Sigmoid colon (tissue), 7 donors: ENCODE data around the gene OR7C1. TPM values are rescaled to one million over a fixed set of nuclear protein-coding genes. Genes with fewer than 3 reads are reported as not detected.

ENCODE experiments used
- DNase-seq: peaks from one replicate; pipeline ENCODE4 v3.0.0-alpha.2; 2019
- H3K27ac ChIP-seq, 4 donors: fragments of 200-600 bp; sonication (generic); one replicate each; pipeline ENCODE4 v1.5.1; 2016 to 2019; ENCODE audit warnings: mild to moderate bottlenecking in 1 of 4
- H3K27me3 ChIP-seq, 3 donors: fragments of 200-600 bp; sonication (generic); one replicate each; pipeline ENCODE4 v1.5.1; 2019; ENCODE audit warnings: mild to moderate bottlenecking in 1 of 3
- H3K36me3 ChIP-seq, 4 donors: fragments of 200-600 bp; sonication (generic); one replicate each; pipeline ENCODE4 v1.5.1; 2016 to 2019
- H3K4me1 ChIP-seq, 4 donors: fragments of 200-600 bp; sonication (generic); one replicate each; pipeline ENCODE4 v1.5.1; 2017 to 2019
- H3K4me3 ChIP-seq, 4 donors: fragments of 200-600 bp; sonication (generic); one replicate each; pipeline ENCODE4 v1.5.1; 2017 to 2019; ENCODE audit warnings: mild to moderate bottlenecking in 2 of 4, moderate library complexity in 1 of 4
- H3K9me3 ChIP-seq, 4 donors: fragments of 200-600 bp in 3 of 4; sonication (generic) in 3 of 4; one replicate each; pipeline versions ENCODE4 v1.5.1 to v1.6.1; 2013 to 2019
- EP300 ChIP-seq, 4 donors: sonication (generic); formaldehyde crosslinking; IDR thresholded peaks; one replicate each; pipeline ENCODE4 v1.6.1; 2017; ENCODE audit warnings: antibody characterized with exemption in 4 of 4
- POLR2A ChIP-seq, 2 donors: fragments of 450-650 bp; IDR thresholded peaks; one replicate each; pipeline ENCODE4 v1.6.1; 2016; ENCODE audit warnings: antibody characterized with exemption in 2 of 2, mild to moderate bottlenecking in 2 of 2, moderate library complexity in 2 of 2
- POLR2AphosphoS5 ChIP-seq, 4 donors: sonication (generic); formaldehyde crosslinking; IDR thresholded peaks; one replicate each; pipeline ENCODE4 v1.6.1; 2017; ENCODE audit warnings: antibody characterized with exemption in 4 of 4
- WGBS, 2 donors: extraction: QIAGEN DNeasy Blood & Tissue Kit; methylation state at CpG; one replicate each; pipeline ENCODE4 v1.1.7; 2013; 5-methylcytosine and 5-hydroxymethylcytosine counted together
- intact Hi-C: fragments of 100-400 bp; cut with DNase I; formaldehyde crosslinking; loops from one replicate; pipeline ENCODE4 v1.15.1; 2023
- polyA plus RNA-seq, 3 donors: library from polyadenylated mRNA; stranded (reverse); fragments of 200-250 nt; gene quantifications; one replicate each; pipeline ENCODE4 v1.2.3, GENCODE V29; 2013
- small RNA-seq, 3 donors: library from RNA; depleted of rRNA; stranded (forward); fragments of <200 nt; gene quantifications; one replicate each; pipeline ENCODE3, GENCODE V24; 2016
- total RNA-seq, 4 donors: library from RNA; depleted of rRNA; stranded (reverse); fragments of >200 nt; gene quantifications; one replicate each; pipeline ENCODE4 v1.1.0, GENCODE V29; 2016
- TF ChIP-seq, protein P1 (sequence below), 4 experiments: fragments of 450-650 bp in 3 of 4; fragments of 200-600 bp in 1 of 4; IDR thresholded peaks; one replicate each; pipeline ENCODE4 v1.5.1; 2016 to 2019; ENCODE audit warnings: antibody characterized with exemption in 4 of 4, mild to moderate bottlenecking in 3 of 4, moderate library complexity in 2 of 4
- donor health status: healthy with polysubstance abuse.
- donor health status: Bipolar disorder and iron deficiency.
- donor health status: healthy.

The OR7C1 gene
- total and polyA plus RNA-seq, 7 donors: under 0.01 TPM; not detected in 4

DNA sequence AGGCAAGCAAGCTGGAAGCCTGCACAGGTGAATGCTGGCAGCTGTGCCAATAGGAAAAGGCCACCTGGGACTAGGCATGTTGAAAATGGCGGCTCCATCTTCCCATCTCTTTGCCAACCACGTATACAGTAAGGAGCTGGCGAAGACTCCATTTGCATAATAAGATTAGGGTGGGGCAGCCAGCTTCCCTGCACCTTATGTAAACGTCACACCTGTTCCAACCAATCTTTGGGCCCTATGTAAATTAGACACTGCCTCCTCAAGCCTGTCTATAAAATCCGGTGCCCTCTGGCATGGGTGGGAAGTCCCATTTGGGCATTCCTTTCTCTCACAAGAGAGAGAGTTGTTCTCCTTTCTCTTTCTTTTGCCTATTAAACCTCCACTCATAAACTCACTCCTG, 73.4 kb downstream of the OR7C1 start:
- Histone ChIP-seq H3K27me3 (peaks cover 0 to 9% (median 0%) of the 10 kb centered on the region in 3 donors), H3K4me1 (no peaks in the 10 kb centered on the region), H3K27ac (no peak overlapping the region), H3K36me3 (no peaks in the 10 kb centered on the region), H3K9me3 (no peaks in the 10 kb centered on the region), H3K4me3 (no peak overlapping the region)
- no peak for TF ChIP-seq POLR2A (IDR thresholded peaks at IDR 0.05)
- no peak for TF ChIP-seq EP300 (IDR thresholded peaks at IDR 0.05)
- TF ChIP-seq POLR2AphosphoS5 (IDR thresholded peaks at IDR 0.05): no peak
- TF ChIP-seq, protein P1, sequence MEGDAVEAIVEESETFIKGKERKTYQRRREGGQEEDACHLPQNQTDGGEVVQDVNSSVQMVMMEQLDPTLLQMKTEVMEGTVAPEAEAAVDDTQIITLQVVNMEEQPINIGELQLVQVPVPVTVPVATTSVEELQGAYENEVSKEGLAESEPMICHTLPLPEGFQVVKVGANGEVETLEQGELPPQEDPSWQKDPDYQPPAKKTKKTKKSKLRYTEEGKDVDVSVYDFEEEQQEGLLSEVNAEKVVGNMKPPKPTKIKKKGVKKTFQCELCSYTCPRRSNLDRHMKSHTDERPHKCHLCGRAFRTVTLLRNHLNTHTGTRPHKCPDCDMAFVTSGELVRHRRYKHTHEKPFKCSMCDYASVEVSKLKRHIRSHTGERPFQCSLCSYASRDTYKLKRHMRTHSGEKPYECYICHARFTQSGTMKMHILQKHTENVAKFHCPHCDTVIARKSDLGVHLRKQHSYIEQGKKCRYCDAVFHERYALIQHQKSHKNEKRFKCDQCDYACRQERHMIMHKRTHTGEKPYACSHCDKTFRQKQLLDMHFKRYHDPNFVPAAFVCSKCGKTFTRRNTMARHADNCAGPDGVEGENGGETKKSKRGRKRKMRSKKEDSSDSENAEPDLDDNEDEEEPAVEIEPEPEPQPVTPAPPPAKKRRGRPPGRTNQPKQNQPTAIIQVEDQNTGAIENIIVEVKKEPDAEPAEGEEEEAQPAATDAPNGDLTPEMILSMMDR (IDR thresholded peaks at IDR 0.05): no peak
- WGBS, 2 donors: 55 to 78% methylated on average over 5 of the region's 5 CpGs
- DNase-seq: no peak
- intact Hi-C loops: no loop called here

DNA sequence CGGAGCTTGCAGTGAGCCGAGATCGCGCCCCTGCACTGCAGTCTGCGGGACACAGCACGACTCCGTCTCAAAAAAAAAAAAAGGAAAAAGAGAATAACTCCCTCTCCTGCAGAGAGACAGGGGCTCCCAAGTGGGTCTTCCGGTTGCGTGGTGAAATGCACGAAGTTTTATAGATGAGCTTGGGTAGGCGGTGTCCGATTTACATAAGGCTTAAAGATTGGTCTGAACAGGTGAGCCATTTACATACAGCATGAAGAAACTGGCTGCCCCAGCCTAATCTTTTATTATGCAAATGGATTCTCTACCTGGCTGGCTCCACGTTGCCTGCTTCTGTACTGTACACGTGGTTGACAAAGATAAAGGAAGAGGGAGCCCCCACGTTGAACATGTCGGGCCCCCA, 76.2 kb downstream of the OR7C1 start:
- intact Hi-C loops: no loop called here
- Histone ChIP-seq H3K9me3 (no peaks in the 10 kb centered on the region), H3K4me3 (no peak overlapping the region), H3K27ac (no peak overlapping the region), H3K36me3 (no peaks in the 10 kb centered on the region), H3K4me1 (no peaks in the 10 kb centered on the region), H3K27me3 (no peaks in the 10 kb centered on the region)
- DNase-seq: peak; percentile 6
- WGBS, 2 donors: 20 to 51% methylated on average over 16 of the region's 16 CpGs
- TF ChIP-seq POLR2AphosphoS5 (IDR thresholded peaks at IDR 0.05) (no peak), EP300 (IDR thresholded peaks at IDR 0.05) (no peak), POLR2A (IDR thresholded peaks at IDR 0.05) (no peak)
- TF ChIP-seq, protein P1 (IDR thresholded peaks at IDR 0.05): no peak

DNA sequence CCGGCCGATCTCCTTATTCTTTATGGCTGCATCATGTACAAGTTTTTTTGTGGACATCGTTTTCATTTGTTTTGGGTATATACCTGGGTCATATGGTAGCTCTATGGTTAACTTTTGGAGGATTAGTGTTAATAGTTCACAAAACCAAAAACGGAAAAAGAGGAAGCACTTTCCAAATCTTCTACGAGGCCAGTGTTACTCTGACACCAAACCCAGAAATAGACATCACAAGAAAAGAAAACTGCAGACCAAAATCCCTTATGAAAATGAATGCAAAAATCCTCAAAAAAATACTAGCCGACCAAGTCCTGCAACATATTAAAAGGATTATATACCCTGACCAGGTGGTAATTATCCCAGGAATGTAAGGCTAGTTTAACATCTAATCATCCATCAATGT, 86.4 kb downstream of the OR7C1 start:
- Histone ChIP-seq H3K27ac (no peak overlapping the region), H3K4me3 (no peak overlapping the region), H3K27me3 (no peaks in the 10 kb centered on the region), H3K4me1 (no peaks in the 10 kb centered on the region), H3K36me3 (no peaks in the 10 kb centered on the region), H3K9me3 (no peaks in the 10 kb centered on the region)
- 79 to 83% methylated on average over 6 of the region's 6 CpGs for WGBS, 2 donors
- DNase-seq: no peak
- TF ChIP-seq EP300 (IDR thresholded peaks at IDR 0.05) (no peak), POLR2AphosphoS5 (IDR thresholded peaks at IDR 0.05) (no peak), POLR2A (IDR thresholded peaks at IDR 0.05) (no peak)
- TF ChIP-seq, protein P1 (IDR thresholded peaks at IDR 0.05): no peak
- intact Hi-C loops: no loop called here

Small RNAs within 50 kb of the gene (small RNA-seq; reads per million reads assigned to genes)
- gene AC005255.1: 0 reads per million in 3 donors

Other genes with a start within 250 kb of the OR7C1 start
- gene ADGRE3, start 160.3 kb downstream of the OR7C1 start, total RNA-seq: not detected
- gene ADGRE3, start 160.3 kb downstream of the OR7C1 start, polyA plus RNA-seq: under 1 TPM in 1 of 3 donors, not detected in 2; 0.04 TPM
- 10 to 100 TPM; 27.2 to 55.4 (median 46.1) TPM for gene ZNF333, start 145.1 kb downstream of the OR7C1 start, total RNA-seq
- 1 to 10 TPM; 1.8 to 8.6 (median 3.6) TPM for gene ZNF333, start 145.1 kb downstream of the OR7C1 start, polyA plus RNA-seq
- 1 to 10 TPM in 2 of 4 donors, under 1 TPM in 2; 0.49 to 2.0 (median 1.2) TPM for gene ADGRE2, start 56.6 kb downstream of the OR7C1 start, total RNA-seq
- gene ADGRE2, start 56.6 kb downstream of the OR7C1 start, polyA plus RNA-seq: 1 to 10 TPM; 1.8 to 3.6 (median 2.8) TPM
- gene OR7A5, start within 50 bp of the OR7C1 start, total RNA-seq: not detected
- not detected for gene OR7A5, start within 50 bp of the OR7C1 start, polyA plus RNA-seq
- not detected for gene OR7A10, start 13.7 kb upstream of the OR7C1 start, total RNA-seq
- not detected for gene OR7A10, start 13.7 kb upstream of the OR7C1 start, polyA plus RNA-seq
- gene OR7A17, start 50.9 kb upstream of the OR7C1 start, total RNA-seq: not detected
- gene OR7A17, start 50.9 kb upstream of the OR7C1 start, polyA plus RNA-seq: not detected
- gene OR7C2, start 106.3 kb upstream of the OR7C1 start, total RNA-seq: not detected
- not detected for gene OR7C2, start 106.3 kb upstream of the OR7C1 start, polyA plus RNA-seq
- not detected for gene SLC1A6, start 144.7 kb upstream of the OR7C1 start, total RNA-seq
- gene SLC1A6, start 144.7 kb upstream of the OR7C1 start, polyA plus RNA-seq: under 1 TPM in 1 of 3 donors, not detected in 2; 0.06 TPM
- gene CASP14, start 214.3 kb upstream of the OR7C1 start, total RNA-seq: not detected
- gene CASP14, start 214.3 kb upstream of the OR7C1 start, polyA plus RNA-seq: not detected
- not detected for gene OR1I1, start 247.0 kb upstream of the OR7C1 start, total RNA-seq
- not detected for gene OR1I1, start 247.0 kb upstream of the OR7C1 start, polyA plus RNA-seq